GM21528 (cell line): ENCODE measurements around the gene SMURF2.
"Not testable (repeated sequence)": the region's sequence is repeated elsewhere in the genome, so short reads cannot be mapped to it uniquely, and the experiment has no call there.

Source experiments
- ATAC-seq: cut with Tn5 transposase; IDR thresholded peaks from one replicate; pipeline ENCODE4 v1.9.1; 2021; ENCODE audit warnings: mild to moderate bottlenecking, moderate library complexity; ENCODE audit not compliant: unreplicated experiment, low FRiP score

The SMURF2 gene

GRCh38 chr17:64632606-64633005 lies 29.5 kb downstream of the SMURF2 start:
- no peak for ATAC-seq

- ATAC-seq: no peak
Measured at GRCh38 chr17:64632194-64632593, 29.9 kb downstream of the SMURF2 start.

- no peak for ATAC-seq
Measured at GRCh38 chr17:64630309-64631223, 31.5 kb downstream of the SMURF2 start.

GRCh38 chr17:64628641-64629040 lies 33.5 kb downstream of the SMURF2 start:
- ATAC-seq: no peak

- ATAC-seq: no peak
Measured at GRCh38 chr17:64627797-64628196, 34.3 kb downstream of the SMURF2 start.

- ATAC-seq: no peak
Measured at GRCh38 chr17:64626827-64627226, 35.3 kb downstream of the SMURF2 start.

- ATAC-seq: no peak
Measured at GRCh38 chr17:64625541-64625940, 36.6 kb downstream of the SMURF2 start.

GRCh38 chr17:64622931-64623654 lies 39.0 kb downstream of the SMURF2 start:
- ATAC-seq: no peak

- ATAC-seq: no peak
Measured at GRCh38 chr17:64621772-64622171, 40.3 kb downstream of the SMURF2 start.

- ATAC-seq: no peak
Measured at GRCh38 chr17:64618848-64619247, 43.3 kb downstream of the SMURF2 start.

GRCh38 chr17:64617125-64617780 lies 44.9 kb downstream of the SMURF2 start:
- ATAC-seq: no peak

- no peak for ATAC-seq
Measured at GRCh38 chr17:64615028-64615677, 47.0 kb downstream of the SMURF2 start.

- ATAC-seq: no peak
Measured at GRCh38 chr17:64614266-64615027, 47.7 kb downstream of the SMURF2 start.

- no peak for ATAC-seq
Measured at GRCh38 chr17:64611369-64611768, 50.7 kb downstream of the SMURF2 start.

- not testable (repeated sequence) for ATAC-seq
Measured at GRCh38 chr17:64610244-64610643, 51.9 kb downstream of the SMURF2 start.

- ATAC-seq: no peak
Measured at GRCh38 chr17:64608571-64608981, 53.5 kb downstream of the SMURF2 start.

GRCh38 chr17:64607862-64608565 lies 54.1 kb downstream of the SMURF2 start:
- no peak for ATAC-seq

- ATAC-seq: not testable (repeated sequence)
Measured at GRCh38 chr17:64604532-64604931, 57.6 kb downstream of the SMURF2 start.

GRCh38 chr17:64603987-64604386 lies 58.1 kb downstream of the SMURF2 start:
- ATAC-seq: no peak
